Tibial artery (tissue), 4 donors: ENCODE data around the gene PI16.
"Not testable (repeated sequence)": the region's sequence is repeated elsewhere in the genome, so short reads cannot be mapped to it uniquely, and the experiment has no call there.

Experiments
- DNase-seq, 2 donors: peaks; one replicate each; pipeline ENCODE4 v3.0.0-alpha.2; 2019
- H3K27ac ChIP-seq, 2 donors: fragments of 200-600 bp; sonication (generic) in 1 of 2; 1 replicate in 1 of 2; 2 replicates in 1 of 2; pipeline ENCODE4 v1.5.1; 2018 to 2019; ENCODE audit warnings: mild to moderate bottlenecking in 1 of 2
- H3K27me3 ChIP-seq, 2 donors: fragments of 200-600 bp; sonication (generic) in 1 of 2; one replicate each; pipeline versions ENCODE4 v1.5.1 to v1.6.0; 2016 to 2019
- H3K36me3 ChIP-seq, 3 donors: fragments of 200-600 bp; sonication (generic) in 2 of 3; one replicate each; pipeline ENCODE4 v1.5.1; 2016 to 2019; ENCODE audit warnings: mild to moderate bottlenecking in 2 of 3
- H3K4me1 ChIP-seq, 4 donors: fragments of 200-600 bp; sonication (generic) in 2 of 4; 1 replicate in 3 of 4; 2 replicates in 1 of 4; pipeline ENCODE4 v1.5.1; 2016 to 2019
- H3K4me3 ChIP-seq, 2 donors: fragments of 200-600 bp; sonication (generic) in 1 of 2; 1 replicate in 1 of 2; 2 replicates in 1 of 2; pipeline ENCODE4 v1.5.1; 2018 to 2019; ENCODE audit warnings: mild to moderate bottlenecking in 2 of 2
- H3K9me3 ChIP-seq, 3 donors: fragments of 200-600 bp; sonication (generic) in 1 of 3; one replicate each; pipeline ENCODE4 v1.5.1; 2016 to 2019
- CTCF ChIP-seq, 2 experiments: fragments of 200-600 bp in 1 of 2; fragments of 450-650 bp in 1 of 2; IDR thresholded peaks; one replicate each; pipeline ENCODE4 v1.5.1; 2017 to 2019; ENCODE audit warnings: antibody characterized with exemption in 2 of 2, mild to moderate bottlenecking in 1 of 2, moderate library complexity in 1 of 2
- intact Hi-C: fragments of 100-400 bp; cut with DNase I; formaldehyde crosslinking; loops from one replicate; pipeline ENCODE4 v1.15.0; 2023; ENCODE audit warnings: low total_unique reads

Gene PI16

DNA sequence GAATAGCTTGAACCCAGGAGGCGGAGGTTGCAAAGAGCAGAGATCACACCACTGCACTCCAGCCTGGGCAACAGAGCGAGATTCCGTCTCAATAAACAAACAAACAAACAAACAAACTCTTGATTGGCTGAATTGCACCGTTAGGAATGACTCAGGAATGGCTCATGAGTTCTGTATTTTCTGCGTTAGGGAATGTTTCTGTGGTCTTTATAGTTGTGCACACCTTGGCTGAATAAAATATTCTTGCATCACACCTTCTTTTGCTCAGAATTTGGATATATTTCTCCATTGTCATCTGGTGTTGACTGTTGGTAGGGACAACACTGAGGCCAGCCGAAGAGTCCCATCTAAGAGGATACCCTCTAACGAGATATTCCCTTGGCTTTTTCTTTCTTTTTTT is 19.6 kb upstream of the PI16 start:
- intact Hi-C loops: loop anchor here (5.0 kb wide), 1 partner anchor 457 kb away; no protein-coding TSS in a partner anchor
- Histone ChIP-seq H3K9me3 (no peaks in the 10 kb centered on the region), H3K36me3 (no peaks in the 10 kb centered on the region), H3K4me1 (peaks cover 0 to 10% (median 0%) of the 10 kb centered on the region in 4 donors), H3K27me3 (peaks cover 0 to 5% of the 10 kb centered on the region in 2 donors), H3K27ac (no peak overlapping the region), H3K4me3 (no peak overlapping the region)
- no peak for DNase-seq
- no peak for TF ChIP-seq CTCF (IDR thresholded peaks at IDR 0.05)

- no peak for DNase-seq
- H3K27me3 ChIP-seq: peaks cover 0 to 12% of the 10 kb centered on the region in 2 donors
- no peak overlapping the region for H3K4me3 ChIP-seq
- H3K9me3 ChIP-seq: no peaks in the 10 kb centered on the region
- no peak overlapping the region for H3K27ac ChIP-seq
- no peak for TF ChIP-seq CTCF (IDR thresholded peaks at IDR 0.05)
- H3K36me3 ChIP-seq: no peaks in the 10 kb centered on the region
- intact Hi-C loops: no loop called here
- H3K4me1 ChIP-seq: peaks cover 0 to 10% (median 0%) of the 10 kb centered on the region in 4 donors
Observed at GRCh38 chr6:36936824-36937223, 17.7 kb upstream of the PI16 start.

- Histone ChIP-seq H3K27me3 (peaks cover 0 to 12% of the 10 kb centered on the region in 2 donors), H3K4me3 (no peak overlapping the region), H3K36me3 (no peaks in the 10 kb centered on the region), H3K4me1 (peaks cover 0 to 9% (median 0%) of the 10 kb centered on the region in 4 donors), H3K9me3 (no peaks in the 10 kb centered on the region), H3K27ac (no peak overlapping the region)
- no peak for DNase-seq
- intact Hi-C loops: no loop called here
- no peak for TF ChIP-seq CTCF (IDR thresholded peaks at IDR 0.05)
Observed at GRCh38 chr6:36937896-36938295, 16.6 kb upstream of the PI16 start.

- no peak for TF ChIP-seq CTCF (IDR thresholded peaks at IDR 0.05)
- Histone ChIP-seq H3K36me3 (no peaks in the 10 kb centered on the region), H3K27ac (no peak overlapping the region), H3K27me3 (peaks cover 0 to 12% of the 10 kb centered on the region in 2 donors), H3K9me3 (no peaks in the 10 kb centered on the region), H3K4me3 (no peak overlapping the region), H3K4me1 (peaks cover 0 to 3% (median 0%) of the 10 kb centered on the region in 4 donors)
- DNase-seq: no peak
- intact Hi-C loops: no loop called here
Observed at GRCh38 chr6:36938536-36938935, 16.0 kb upstream of the PI16 start.

GRCh38 chr6:36939005-36939404 is 15.5 kb upstream of the PI16 start:
- H3K27me3 ChIP-seq: peaks cover 0 to 12% of the 10 kb centered on the region in 2 donors
- intact Hi-C loops, H3K4me1 ChIP-seq, DNase-seq, H3K4me3 ChIP-seq, H3K9me3 ChIP-seq, H3K36me3 ChIP-seq, H3K27ac ChIP-seq: not testable (repeated sequence)

DNA sequence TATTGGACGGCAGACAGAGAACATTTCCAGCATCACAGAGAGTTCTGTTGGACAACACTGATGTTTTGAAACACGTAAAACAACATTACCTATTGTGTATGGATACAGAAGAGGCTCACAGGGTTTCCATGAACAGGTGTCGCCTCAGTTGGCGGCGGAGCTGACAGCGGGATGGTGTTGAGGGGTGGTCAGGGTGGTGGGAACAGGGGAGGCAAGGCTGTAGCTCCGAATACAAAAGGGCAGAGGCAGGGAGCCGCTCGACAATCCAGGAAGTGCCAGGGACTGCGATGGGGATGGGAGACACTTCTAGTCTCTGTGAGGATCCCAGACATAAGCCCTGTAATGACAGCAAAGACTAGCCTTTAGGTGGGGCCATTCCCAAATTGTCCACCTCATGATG is 14.5 kb upstream of the PI16 start:
- Histone ChIP-seq H3K27me3 (peaks cover 0 to 12% of the 10 kb centered on the region in 2 donors), H3K4me1 (no peaks in the 10 kb centered on the region), H3K4me3 (no peak overlapping the region), H3K36me3 (no peaks in the 10 kb centered on the region), H3K27ac (no peak overlapping the region), H3K9me3 (no peaks in the 10 kb centered on the region)
- intact Hi-C loops: no loop called here
- no peak for DNase-seq
- TF ChIP-seq CTCF (IDR thresholded peaks at IDR 0.05): no peak

- peaks cover 0 to 12% of the 10 kb centered on the region in 2 donors for H3K27me3 ChIP-seq
- H3K9me3 ChIP-seq, intact Hi-C loops, H3K4me3 ChIP-seq, DNase-seq, H3K4me1 ChIP-seq, H3K36me3 ChIP-seq, H3K27ac ChIP-seq: not testable (repeated sequence)
Observed at GRCh38 chr6:36941561-36941960, 13.0 kb upstream of the PI16 start.

DNA sequence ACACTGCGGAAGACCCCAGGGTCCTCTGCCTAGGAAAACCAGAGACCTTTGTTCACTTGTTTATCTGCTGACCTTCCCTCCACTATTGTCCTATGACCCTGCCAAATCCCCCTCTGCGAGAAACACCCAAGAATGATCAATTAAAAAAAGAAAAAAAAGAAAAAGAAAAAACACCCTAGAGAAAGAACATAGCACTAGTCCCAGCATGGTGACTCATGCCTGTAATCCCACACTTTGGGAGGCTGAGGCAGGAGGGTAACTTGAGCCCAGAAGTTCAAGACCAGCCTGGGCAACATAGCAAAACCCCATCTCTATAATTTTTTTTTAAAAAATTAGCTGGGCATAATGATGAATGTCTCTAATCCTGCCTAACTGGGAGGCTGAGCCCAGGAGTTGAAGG is 12.2 kb upstream of the PI16 start:
- peaks cover 0 to 12% of the 10 kb centered on the region in 2 donors for H3K27me3 ChIP-seq
- H3K27ac ChIP-seq, DNase-seq, intact Hi-C loops, H3K4me1 ChIP-seq, H3K36me3 ChIP-seq, H3K4me3 ChIP-seq, H3K9me3 ChIP-seq: not testable (repeated sequence)
